Activated CD8-positive, alpha-beta T cell treated with anti-CD3 and anti-CD28 coated beads, Interleukin-2, amount 10 ng/mL, durations not matched to agents 7 days and 5 days (primary cell): Measurements from ENCODE around the gene GHITM. TPM values are rescaled to one million over a fixed set of nuclear protein-coding genes. Genes with fewer than 3 reads are reported as not detected.

Experiments
- ATAC-seq: fragments of 150-1000 bp; cut with Tn5 transposase; one replicate; pipeline ENCODE4 v1.10.0; 2021; ENCODE audit warnings: moderate library complexity
- CTCF ChIA-PET: fragments of 350-600 bp; sonication (Branson Sonifier 250); formaldehyde crosslinking; loops from one replicate; lab custom pipeline; 2021; ENCODE audit warnings: antibody characterized with exemption; lab: Charles Lee
- POLR2A ChIA-PET: fragments of 350-600 bp; sonication (Branson Sonifier 250); formaldehyde crosslinking; loops from one replicate; lab custom pipeline; 2021; ENCODE audit warnings: antibody characterized with exemption; lab: Charles Lee
- DNase-seq: peaks from one replicate; pipeline ENCODE4 v3.0.0-alpha.2; 2020
- H3K27ac Mint-ChIP-seq: one replicate; pipeline ENCODE4 v1.8.0; 2021; ENCODE audit warnings: mild to moderate bottlenecking, mixed read lengths
- H3K27me3 Mint-ChIP-seq: one replicate; pipeline ENCODE4 v1.8.0; 2021; ENCODE audit warnings: low read depth, mixed read lengths
- H3K36me3 Mint-ChIP-seq: one replicate; pipeline ENCODE4 v1.8.0; 2021; ENCODE audit warnings: low read depth, mixed read lengths
- H3K4me1 Mint-ChIP-seq: one replicate; pipeline ENCODE4 v1.8.0; 2021; ENCODE audit warnings: low read depth, mixed read lengths
- H3K4me3 Mint-ChIP-seq: one replicate; pipeline ENCODE4 v1.8.0; 2021; ENCODE audit warnings: mild to moderate bottlenecking, mixed read lengths
- H3K9me3 Mint-ChIP-seq: one replicate; pipeline ENCODE4 v1.8.0; 2022; ENCODE audit warnings: mixed read lengths; ENCODE audit not compliant: insufficient read depth
- total RNA-seq, 2 experiments: library from RNA; stranded (reverse); gene quantifications; one replicate each; pipeline ENCODE4 v1.2.3, GENCODE V29; 2021

Gene GHITM
- total RNA-seq, 2 experiments from 2014 or later: 123 to 133 TPM

- CTCF ChIA-PET: interaction anchor here (1.3 kb wide), 1 partner anchor 13 kb away, joined by 4 read pairs; no protein-coding TSS in a partner anchor
- H3K27me3 Mint-ChIP-seq: no peaks in the 10 kb centered on the region
- H3K27ac Mint-ChIP-seq: no peak overlapping the region
- DNase-seq (no peak), ATAC-seq (no peak)
- H3K9me3 Mint-ChIP-seq: no peaks in the 10 kb centered on the region
- peaks cover 56% of the 10 kb centered on the region for H3K36me3 Mint-ChIP-seq
- peaks cover 23% of the 10 kb centered on the region for H3K4me1 Mint-ChIP-seq
- H3K4me3 Mint-ChIP-seq: no peak overlapping the region
- POLR2A ChIA-PET: no interaction called here
These were observed 13.5 kb downstream of the GHITM start for GRCh38 chr10:84152769-84153168.

- H3K9me3 Mint-ChIP-seq: no peaks in the 10 kb centered on the region
- peaks cover 32% of the 10 kb centered on the region for H3K4me1 Mint-ChIP-seq
- H3K36me3 Mint-ChIP-seq: peaks cover 42% of the 10 kb centered on the region
- no peak overlapping the region for H3K27ac Mint-ChIP-seq
- H3K4me3 Mint-ChIP-seq: no peak overlapping the region
- no peak for ATAC-seq
- POLR2A ChIA-PET: interaction anchor here (1.2 kb wide), 1 partner anchor 22 kb away, joined by 3 read pairs; no protein-coding TSS in a partner anchor
- CTCF ChIA-PET: interaction anchor here (1.1 to 2.2 kb wide), 6 partner anchors 8 to 59 kb away, joined by 3 to 15 read pairs (median 6); partner anchors contain the start of gene CDHR1
- H3K27me3 Mint-ChIP-seq: no peaks in the 10 kb centered on the region
- DNase-seq: no peak
These were observed 16.2 kb downstream of the GHITM start for GRCh38 chr10:84155521-84155920.

- ATAC-seq: no peak
- Mint-ChIP-seq H3K27me3 (no peaks in the 10 kb centered on the region), H3K27ac (no peak overlapping the region), H3K9me3 (no peaks in the 10 kb centered on the region), H3K36me3 (peaks cover 37% of the 10 kb centered on the region), H3K4me3 (no peak overlapping the region), H3K4me1 (peaks cover 28% of the 10 kb centered on the region)
- DNase-seq: no peak
- ChIA-PET POLR2A (interaction anchor here (0.7 kb wide), 1 partner anchor 11 kb away, joined by 3 read pairs; no protein-coding TSS in a partner anchor), CTCF (interaction anchor here (0.9 to 2.2 kb wide), 7 partner anchors 8 to 58 kb away, joined by 3 to 15 read pairs (median 6); partner anchors contain the start of gene CDHR1)
These were observed 16.7 kb downstream of the GHITM start for GRCh38 chr10:84156009-84156408.

- Mint-ChIP-seq H3K27me3 (peaks cover 3% of the 10 kb centered on the region), H3K9me3 (no peaks in the 10 kb centered on the region), H3K36me3 (peaks cover 35% of the 10 kb centered on the region), H3K27ac (peak overlapping the region; percentile 77), H3K4me1 (peaks cover 26% of the 10 kb centered on the region), H3K4me3 (no peak overlapping the region)
- ATAC-seq (peak; percentile 96), DNase-seq (peak; percentile 75)
- ChIA-PET CTCF (interaction anchor here (0.9 to 2.2 kb wide), 7 partner anchors 9 to 58 kb away, joined by 3 to 15 read pairs (median 6); partner anchors contain the start of gene CDHR1), POLR2A (interaction anchor here (0.8 to 1.0 kb wide), 2 partner anchors 16 to 35 kb away, joined by 3 to 6 read pairs; no protein-coding TSS in a partner anchor)
These were observed 17.5 kb downstream of the GHITM start for GRCh38 chr10:84156768-84157167.

GRCh38 chr10:84158061-84158460 is 18.8 kb downstream of the GHITM start:
- Mint-ChIP-seq H3K9me3 (no peaks in the 10 kb centered on the region), H3K27ac (no peak overlapping the region)
- no peak for DNase-seq

GRCh38 chr10:84158550-84158949 is 19.2 kb downstream of the GHITM start:
- H3K36me3 Mint-ChIP-seq: peaks cover 23% of the 10 kb centered on the region
- H3K4me3 Mint-ChIP-seq: no peak overlapping the region
- CTCF ChIA-PET: interaction anchor here (1.6 to 2.9 kb wide), 3 partner anchors 10 to 46 kb away, joined by 4 to 24 read pairs (median 6); no protein-coding TSS in a partner anchor
- H3K27ac Mint-ChIP-seq: no peak overlapping the region
- peaks cover 26% of the 10 kb centered on the region for H3K4me1 Mint-ChIP-seq
- H3K9me3 Mint-ChIP-seq: no peaks in the 10 kb centered on the region
- POLR2A ChIA-PET: no interaction called here
- peaks cover 5% of the 10 kb centered on the region for H3K27me3 Mint-ChIP-seq
- DNase-seq: no peak
- no peak for ATAC-seq

More at GRCh38 chr10:84158061-84158460, 18.8 kb downstream of the GHITM start:
- ChIA-PET POLR2A (no interaction called here), CTCF (interaction anchor here (1.6 to 2.9 kb wide), 2 partner anchors 10 to 47 kb away, joined by 6 to 24 read pairs; no protein-coding TSS in a partner anchor)
- Mint-ChIP-seq H3K4me1 (peaks cover 26% of the 10 kb centered on the region), H3K27me3 (peaks cover 5% of the 10 kb centered on the region), H3K4me3 (no peak overlapping the region), H3K36me3 (peaks cover 27% of the 10 kb centered on the region)
- no peak for ATAC-seq

GRCh38 chr10:84159076-84159685 is 19.9 kb downstream of the GHITM start:
- Mint-ChIP-seq H3K27ac (no peak overlapping the region), H3K27me3 (peaks cover 11% of the 10 kb centered on the region), H3K4me1 (peaks cover 26% of the 10 kb centered on the region), H3K4me3 (no peak overlapping the region), H3K9me3 (no peaks in the 10 kb centered on the region), H3K36me3 (peaks cover 18% of the 10 kb centered on the region)
- CTCF ChIA-PET: interaction anchor here (1.2 to 2.9 kb wide), 5 partner anchors 10 to 56 kb away, joined by 3 to 24 read pairs (median 4); no protein-coding TSS in a partner anchor
- POLR2A ChIA-PET: no interaction called here
- no peak for DNase-seq
- no peak for ATAC-seq

- ATAC-seq (no peak), DNase-seq (no peak)
- Mint-ChIP-seq H3K36me3 (peaks cover 4% of the 10 kb centered on the region), H3K4me3 (no peak overlapping the region), H3K27ac (no peak overlapping the region), H3K4me1 (peaks cover 25% of the 10 kb centered on the region), H3K9me3 (no peaks in the 10 kb centered on the region), H3K27me3 (peaks cover 14% of the 10 kb centered on the region)
- POLR2A ChIA-PET: interaction anchor here (0.7 kb wide), 1 partner anchor 13 kb away, joined by 3 read pairs; no protein-coding TSS in a partner anchor
- CTCF ChIA-PET: interaction anchor here (1.2 to 2.1 kb wide), 8 partner anchors 9 to 50 kb away, joined by 3 to 14 read pairs (median 4); no protein-coding TSS in a partner anchor
These were observed 21.5 kb downstream of the GHITM start for GRCh38 chr10:84160663-84161362.

GRCh38 chr10:84163996-84164395 is 24.7 kb downstream of the GHITM start:
- Mint-ChIP-seq H3K27me3 (peaks cover 17% of the 10 kb centered on the region), H3K9me3 (no peaks in the 10 kb centered on the region), H3K4me3 (no peak overlapping the region), H3K36me3 (no peaks in the 10 kb centered on the region), H3K27ac (no peak overlapping the region), H3K4me1 (no peaks in the 10 kb centered on the region)
- CTCF ChIA-PET: interaction anchor here (1.6 to 2.3 kb wide), 2 partner anchors 15 to 16 kb away, joined by 4 to 11 read pairs; no protein-coding TSS in a partner anchor
- DNase-seq (no peak), ATAC-seq (no peak)
- POLR2A ChIA-PET: interaction anchor here (0.9 kb wide), 1 partner anchor 13 kb away, joined by 3 read pairs; no protein-coding TSS in a partner anchor

- ChIA-PET POLR2A (interaction anchor here (0.9 kb wide), 1 partner anchor 13 kb away, joined by 3 read pairs; no protein-coding TSS in a partner anchor), CTCF (interaction anchor here (1.6 to 2.3 kb wide), 3 partner anchors 15 to 50 kb away, joined by 4 to 11 read pairs (median 5); no protein-coding TSS in a partner anchor)
- DNase-seq (no peak), ATAC-seq (no peak)
- H3K27me3 Mint-ChIP-seq: peaks cover 17% of the 10 kb centered on the region
- H3K9me3 Mint-ChIP-seq: no peaks in the 10 kb centered on the region
- H3K4me3 Mint-ChIP-seq: no peak overlapping the region
- H3K36me3 Mint-ChIP-seq: no peaks in the 10 kb centered on the region
- H3K27ac Mint-ChIP-seq: no peak overlapping the region
- no peaks in the 10 kb centered on the region for H3K4me1 Mint-ChIP-seq
These were observed 25.1 kb downstream of the GHITM start for GRCh38 chr10:84164442-84164841.

- Mint-ChIP-seq H3K9me3 (no peaks in the 10 kb centered on the region), H3K36me3 (no peaks in the 10 kb centered on the region), H3K4me3 (no peak overlapping the region), H3K27me3 (peaks cover 16% of the 10 kb centered on the region), H3K4me1 (no peaks in the 10 kb centered on the region), H3K27ac (no peak overlapping the region)
- ATAC-seq (no peak), DNase-seq (no peak)
- POLR2A ChIA-PET: interaction anchor here (1.2 kb wide), 1 partner anchor 11 kb away, joined by 3 read pairs; no protein-coding TSS in a partner anchor
- CTCF ChIA-PET: interaction anchor here (1.9 kb wide), 1 partner anchor 48 kb away, joined by 5 read pairs; no protein-coding TSS in a partner anchor
These were observed 27.4 kb downstream of the GHITM start for GRCh38 chr10:84166620-84167288.
